GM23248 (cell line): ENCODE results near the gene ALK.

Source experiments
- EZH2 ChIP-seq: fragments of 200-600 bp; sonication (generic); IDR thresholded peaks from 2 replicates; pipeline ENCODE4 v1.6.1; 2018; ENCODE audit warnings: antibody characterized with exemption, mild to moderate bottlenecking; ENCODE audit not compliant: insufficient read depth, poor library complexity, severe bottlenecking
- EZH2phosphoT487 ChIP-seq: fragments of 200-600 bp; sonication (generic); IDR thresholded peaks from 2 replicates; pipeline ENCODE4 v1.6.1; 2018; ENCODE audit warnings: antibody characterized with exemption, moderate library complexity, mild to moderate bottlenecking, low read depth; ENCODE audit not compliant: insufficient read depth

GRCh38 chr2:29232041-29232440 is 689.3 kb downstream of the ALK start:
- no peak for TF ChIP-seq EZH2
- TF ChIP-seq EZH2phosphoT487, result no peak
